Testis (tissue), 3 donors: ENCODE results near the gene TPCN1. TPM values are rescaled to one million over a fixed set of nuclear protein-coding genes. Genes with fewer than 3 reads are reported as not detected.
A peak's percentile ranks its signal among the peaks of the same experiment; 100 is the strongest.

Experiments
- DNase-seq: peaks from one replicate; pipeline ENCODE4 v3.0.0-alpha.2; 2019
- H3K27ac ChIP-seq, 2 donors: fragments of 200-600 bp; sonication (generic); one replicate each; pipeline ENCODE4 v1.5.1; 2019
- H3K27me3 ChIP-seq: fragments of 200-600 bp; sonication (generic); one replicate; pipeline ENCODE4 v1.5.1; 2019
- H3K36me3 ChIP-seq: fragments of 200-600 bp; sonication (generic); one replicate; pipeline ENCODE4 v1.5.1; 2017; ENCODE audit warnings: low read depth; ENCODE audit errors: missing control alignments
- H3K4me1 ChIP-seq: fragments of 200-600 bp; sonication (generic); one replicate; pipeline ENCODE4 v1.5.1; 2019
- H3K4me3 ChIP-seq, 2 donors: fragments of 200-600 bp; sonication (generic); one replicate each; pipeline ENCODE4 v1.5.1; 2017 to 2019
- H3K9me3 ChIP-seq: fragments of 200-600 bp; sonication (generic); one replicate; pipeline ENCODE4 v1.5.1; 2017
- CTCF ChIP-seq, 3 experiments: fragments of 450-650 bp in 2 of 3; fragments of 200-600 bp in 1 of 3; sonication (generic) in 1 of 3; IDR thresholded peaks; one replicate each; pipeline ENCODE4 v1.5.1; 2016 to 2019; ENCODE audit warnings: antibody characterized with exemption in 3 of 3, mild to moderate bottlenecking in 2 of 3, moderate library complexity in 1 of 3
- POLR2A ChIP-seq: fragments of 450-650 bp; IDR thresholded peaks from one replicate; pipeline ENCODE4 v1.6.1; 2017; ENCODE audit warnings: antibody characterized with exemption, mild to moderate bottlenecking, moderate library complexity
- WGBS, 2 donors: methylation state at CpG; one replicate each; pipeline ENCODE4 v1.1.5; 2018; 5-methylcytosine and 5-hydroxymethylcytosine counted together
- intact Hi-C: fragments of 100-400 bp; cut with DNase I; formaldehyde crosslinking; loops from one replicate; pipeline ENCODE4 v1.15.1; 2023; ENCODE audit warnings: low total_unique reads
- polyA plus RNA-seq: library from polyadenylated mRNA; stranded (reverse); fragments of 350-450 nt; fragmentation: Illumina TruSeq; extraction: RNeasy Lipid Tissue Mini Kit (QIAGEN cat#74804); gene quantifications from one replicate; pipeline ENCODE4 v1.2.3, GENCODE V29; 2014; ENCODE audit warnings: low read depth, low replicate concordance; ENCODE audit not compliant: insufficient read depth
- total RNA-seq, 2 donors: library from RNA; depleted of rRNA; stranded (reverse); fragments of >200 nt; gene quantifications; one replicate each; pipeline ENCODE4 v1.2.3, GENCODE V29; 2016

Gene TPCN1
- total and polyA plus RNA-seq, 3 donors from 2014 or later, result 33.4 to 73.0 (median 48.7) TPM

GRCh38 chr12:113278141-113278540, 56.9 kb downstream of the TPCN1 start:
- DNase-seq, result no peak
- Histone ChIP-seq H3K27ac (no peak overlapping the region), H3K9me3 (no peaks in the 10 kb centered on the region), H3K4me3 (no peak overlapping the region), H3K36me3 (peaks cover 4% of the 10 kb centered on the region), H3K4me1 (peaks cover 2% of the 10 kb centered on the region), H3K27me3 (no peaks in the 10 kb centered on the region)
- TF ChIP-seq POLR2A (no peak), CTCF (IDR thresholded peaks at IDR 0.05) (no peak)
- 90 to 94% methylated on average over 8 of the region's 8 CpGs for WGBS, 2 donors
- intact Hi-C loops, result no loop called here

DNA sequence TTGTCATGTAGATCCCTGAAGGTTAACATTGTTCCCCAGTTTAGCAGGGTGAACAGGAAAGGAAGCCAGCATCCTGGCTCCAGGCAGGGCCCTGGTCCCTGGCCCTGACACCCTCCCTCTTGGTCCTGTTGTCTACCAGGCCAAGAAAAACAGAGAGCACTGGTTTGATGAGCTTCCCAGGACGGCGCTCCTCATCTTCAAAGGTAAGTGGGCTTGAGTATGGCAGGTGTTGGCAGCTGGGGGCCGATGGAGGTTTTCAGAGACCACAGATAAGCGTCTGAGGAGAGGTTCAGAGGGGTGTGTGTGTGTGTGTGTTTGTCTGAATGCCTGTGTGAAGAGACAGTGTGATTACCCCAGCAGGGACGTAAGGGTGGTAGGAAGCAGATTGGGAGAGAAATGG, 57.4 kb downstream of the TPCN1 start:
- Histone ChIP-seq H3K9me3 (no peaks in the 10 kb centered on the region), H3K4me1 (no peaks in the 10 kb centered on the region), H3K27ac (no peak overlapping the region), H3K36me3 (peaks cover 4% of the 10 kb centered on the region), H3K27me3 (no peaks in the 10 kb centered on the region), H3K4me3 (no peak overlapping the region)
- no peak for DNase-seq
- intact Hi-C loops, result no loop called here
- WGBS, 2 donors, result 82 to 84% methylated on average over 5 of the region's 5 CpGs
- TF ChIP-seq POLR2A (no peak), CTCF (IDR thresholded peaks at IDR 0.05) (no peak)

GRCh38 chr12:113284751-113285150, 63.5 kb downstream of the TPCN1 start:
- 61 to 70% methylated on average over 13 of the region's 13 CpGs for WGBS, 2 donors

GRCh38 chr12:113285679-113286610, 64.7 kb downstream of the TPCN1 start:
- Histone ChIP-seq H3K4me1 (peaks cover 9% of the 10 kb centered on the region), H3K36me3 (no peaks in the 10 kb centered on the region), H3K4me3 (no peak overlapping the region), H3K27ac (peak overlapping the region in 1 of 2 donors; percentile 51), H3K27me3 (no peaks in the 10 kb centered on the region), H3K9me3 (no peaks in the 10 kb centered on the region)
- WGBS, 2 donors, result 63 to 66% methylated on average over 22 of the region's 22 CpGs
- no peak for TF ChIP-seq POLR2A
- TF ChIP-seq CTCF (IDR thresholded peaks at IDR 0.05), result no peak
- peak; percentile 42 for DNase-seq
- intact Hi-C loops, result no loop called here

More at GRCh38 chr12:113284751-113285150, 63.5 kb downstream of the TPCN1 start:
- DNase-seq, result no peak
- H3K27me3 ChIP-seq, result no peaks in the 10 kb centered on the region
- H3K4me1 ChIP-seq, result peaks cover 9% of the 10 kb centered on the region
- H3K9me3 ChIP-seq, result no peaks in the 10 kb centered on the region
- no peak overlapping the region for H3K27ac ChIP-seq
- H3K36me3 ChIP-seq, result no peaks in the 10 kb centered on the region
- no peak overlapping the region for H3K4me3 ChIP-seq
- intact Hi-C loops, result no loop called here
- TF ChIP-seq POLR2A (no peak), CTCF (IDR thresholded peaks at IDR 0.05) (no peak)
